Measurements from ENCODE around the gene SART3. TPM values are rescaled to one million over a fixed set of nuclear protein-coding genes. Genes with fewer than 3 reads are reported as not detected.

SART3 gene
- total and polyA plus RNA-seq, 2 donors from 2014 or later, result 14.9 to 59.1 TPM

DNA sequence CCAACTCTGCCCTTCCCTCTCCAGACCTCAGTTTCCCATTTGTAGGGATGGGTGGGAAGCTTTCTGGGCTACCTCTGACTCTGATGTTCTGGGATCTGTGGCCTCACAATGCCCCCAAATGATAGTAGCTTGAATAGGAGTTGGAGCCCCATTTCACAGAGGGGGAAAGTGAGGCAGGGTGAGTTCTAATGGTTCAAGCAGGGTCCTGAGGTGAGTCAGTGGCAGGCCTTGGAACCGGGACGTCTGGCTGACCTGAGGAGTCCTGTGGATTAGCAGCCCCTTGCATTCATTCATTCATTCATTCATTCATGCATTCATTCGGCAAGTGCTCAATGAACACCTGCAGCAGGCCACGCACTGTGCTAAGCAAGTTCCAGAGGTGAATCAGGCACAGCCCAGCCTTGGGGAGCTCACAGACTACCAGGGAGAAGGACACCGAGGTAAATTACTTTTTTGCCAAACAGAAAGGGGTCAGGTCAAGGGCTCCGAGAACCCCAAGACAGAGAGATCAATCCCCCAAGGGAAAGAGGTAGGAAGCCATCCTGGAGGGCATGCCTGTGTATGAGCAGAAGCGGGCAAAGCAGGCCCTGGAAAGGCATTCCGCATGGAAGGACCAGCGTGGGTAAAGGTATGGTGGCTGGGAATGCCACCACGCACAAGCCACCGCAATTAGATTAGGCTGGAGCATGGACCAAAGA is 37.7 kb upstream of the SART3 start:
- H3K9me3 ChIP-seq (ENCODE audit: control insufficient read depth in 2 of 3, insufficient read depth in 1 of 3, low read length in 3 of 3), result no peaks in the 10 kb centered on the region
- no peak for TF ChIP-seq CTCF (IDR thresholded peaks at IDR 0.05; ENCODE audit: borderline replicate concordance, extremely low read depth, insufficient read depth)
- no peak overlapping the region for H3K4me3 ChIP-seq (ENCODE audit: low read length in 3 of 3)
- no peaks in the 10 kb centered on the region for H3K27me3 ChIP-seq (ENCODE audit: control insufficient read depth, insufficient read depth, low read length)
- no peak overlapping the region for H3K27ac ChIP-seq (ENCODE audit: low read depth in 2 of 2, low read length in 2 of 2)
- no peak overlapping the region for H3K9ac ChIP-seq (ENCODE audit: low read length in 3 of 3)
- H3K4me1 ChIP-seq (ENCODE audit: control insufficient read depth in 2 of 3, insufficient read depth in 2 of 3, low read depth in 1 of 3, low read length in 3 of 3), result no peaks in the 10 kb centered on the region
- intact Hi-C loops (cut with DNase I), result no loop called here
- no peak for FAIRE-seq
- H3K36me3 ChIP-seq (ENCODE audit: control insufficient read depth in 2 of 3, insufficient read depth in 3 of 3, low read length in 3 of 3), result no peaks in the 10 kb centered on the region
- peak in 1 of 5 donors; percentile 30 for DNase-seq

DNA sequence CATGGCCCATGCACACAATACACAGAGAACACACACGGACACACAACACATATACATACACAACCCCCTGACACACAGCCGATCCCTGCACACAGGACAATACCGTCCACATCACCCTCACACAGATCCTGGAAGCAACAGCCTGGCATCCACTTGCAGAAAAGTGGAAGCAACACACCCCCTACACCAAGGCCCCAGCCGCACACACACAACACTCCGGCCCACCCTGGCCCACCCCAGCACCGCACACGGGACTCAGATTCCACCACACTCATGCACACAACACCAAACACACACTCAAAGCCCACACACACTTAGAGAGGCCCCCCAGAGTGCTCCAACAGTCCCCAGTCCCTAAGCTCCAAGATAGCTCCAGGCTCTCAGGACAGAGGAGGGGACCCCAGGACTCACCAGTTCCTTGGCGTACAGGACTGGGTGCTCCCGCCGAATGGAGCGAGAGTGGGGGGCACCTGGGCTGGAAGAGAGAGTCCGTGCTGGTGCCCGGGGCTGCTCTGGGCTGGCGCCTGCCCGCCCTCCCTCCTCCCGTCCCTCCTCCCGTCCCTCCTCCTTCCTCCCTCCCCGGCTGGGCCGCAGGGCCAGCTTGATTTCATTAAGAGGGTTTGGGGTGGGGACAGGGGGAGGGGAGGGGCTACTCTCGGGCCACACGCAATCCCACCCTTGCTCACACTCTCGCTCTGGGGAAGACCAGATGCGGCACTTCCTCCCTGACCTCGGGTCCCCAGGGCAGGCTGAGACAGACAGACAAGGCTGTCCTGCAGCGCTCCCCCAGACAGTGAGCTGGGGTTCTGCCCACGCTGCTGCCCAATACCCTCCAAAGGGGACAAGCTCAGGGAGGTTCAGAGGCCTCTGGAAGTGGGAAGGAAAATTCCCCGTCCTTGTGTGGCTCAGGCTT is 36.8 kb upstream of the SART3 start, which contains the start of gene TMEM119:
Gene TMEM119 (minus strand): TSS at position 526 of the 913 bp plus-strand sequence. CDS start 5,701 bp downstream, outside the sequence.
- Histone ChIP-seq H3K4me1 (ENCODE audit: control insufficient read depth in 2 of 3, insufficient read depth in 2 of 3, low read depth in 1 of 3, low read length in 3 of 3) (no peaks in the 10 kb centered on the region), H3K9ac (ENCODE audit: low read length in 3 of 3) (peak within 1 kb of the TSS in 1 of 3 donors; percentile 82), H3K27me3 (ENCODE audit: control insufficient read depth, insufficient read depth, low read length) (no peaks in the 10 kb centered on the region), H3K36me3 (ENCODE audit: control insufficient read depth in 2 of 3, insufficient read depth in 3 of 3, low read length in 3 of 3) (no peaks in the 10 kb centered on the region), H3K9me3 (ENCODE audit: control insufficient read depth in 2 of 3, insufficient read depth in 1 of 3, low read length in 3 of 3) (no peaks in the 10 kb centered on the region), H3K27ac (ENCODE audit: low read depth in 2 of 2, low read length in 2 of 2) (no peak within 1 kb of the TSS), H3K4me3 (ENCODE audit: low read length in 3 of 3) (peak within 1 kb of the TSS; percentile 8 to 93 (median 39))
- FAIRE-seq, result no peak
- intact Hi-C loops (cut with DNase I), result no loop called here
- TF ChIP-seq CTCF (IDR thresholded peaks at IDR 0.05; ENCODE audit: borderline replicate concordance, extremely low read depth, insufficient read depth), result no peak
- peak; percentile 62 to 87 (median 75) for DNase-seq

- H3K36me3 ChIP-seq (ENCODE audit: control insufficient read depth in 2 of 3, insufficient read depth in 3 of 3, low read length in 3 of 3), result no peaks in the 10 kb centered on the region
- H3K27ac ChIP-seq (ENCODE audit: low read depth in 2 of 2, low read length in 2 of 2), result no peak overlapping the region
- intact Hi-C loops (cut with DNase I), result no loop called here
- H3K4me1 ChIP-seq (ENCODE audit: control insufficient read depth in 2 of 3, insufficient read depth in 2 of 3, low read depth in 1 of 3, low read length in 3 of 3), result no peaks in the 10 kb centered on the region
- peak in 1 of 5 donors; percentile 57 for DNase-seq
- H3K9ac ChIP-seq (ENCODE audit: low read length in 3 of 3), result peak overlapping the region in 2 of 3 donors; percentile 34 to 82
- TF ChIP-seq CTCF (IDR thresholded peaks at IDR 0.05; ENCODE audit: borderline replicate concordance, extremely low read depth, insufficient read depth), result no peak
- no peaks in the 10 kb centered on the region for H3K9me3 ChIP-seq (ENCODE audit: control insufficient read depth in 2 of 3, insufficient read depth in 1 of 3, low read length in 3 of 3)
- H3K27me3 ChIP-seq (ENCODE audit: control insufficient read depth, insufficient read depth, low read length), result no peaks in the 10 kb centered on the region
- peak overlapping the region; percentile 8 to 93 (median 39) for H3K4me3 ChIP-seq (ENCODE audit: low read length in 3 of 3)
- FAIRE-seq, result no peak
Measured at GRCh38 chr12:108596854-108597558, 36.0 kb upstream of the SART3 start.

All from kidney (tissue), 14 donors.